Activated naive CD4-positive, alpha-beta T cell treated with Interleukin-2 at 50 U/mL for 16 hours (primary cell): ENCODE results near the gene PDE6B.

ENCODE experiments used
- DNase-seq: peaks from one replicate; pipeline ENCODE4 v3.0.0-alpha.2; 2020

PDE6B gene

GRCh38 chr4:708631-708933 lies 83.2 kb downstream of the PDE6B start:
- DNase-seq = no peak

GRCh38 chr4:709348-709747 lies 84.0 kb downstream of the PDE6B start:
- DNase-seq = no peak

DNA sequence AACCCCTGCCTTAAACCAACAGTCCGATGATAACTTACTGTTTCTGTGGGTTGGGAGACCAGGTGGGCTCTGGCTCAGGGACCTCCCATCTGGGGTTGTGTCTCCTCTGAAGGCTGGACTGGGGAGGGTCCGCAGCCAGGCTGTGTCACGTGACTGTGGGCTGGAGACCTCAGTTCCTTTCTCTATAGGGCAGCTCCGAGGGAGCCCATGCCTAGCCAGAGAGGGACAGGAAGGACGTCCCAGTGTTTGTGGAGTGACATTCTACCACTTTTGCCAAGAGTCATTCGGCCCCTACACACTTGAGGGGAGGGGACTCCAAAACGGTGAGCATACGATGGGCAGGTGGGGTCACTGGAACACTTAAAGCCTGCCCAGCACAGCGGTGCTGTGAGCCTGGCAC lies 84.7 kb downstream of the PDE6B start:
- no peak for DNase-seq

- DNase-seq = no peak
Observed at GRCh38 chr4:710916-711315, 85.5 kb downstream of the PDE6B start.

- DNase-seq = no peak
Observed at GRCh38 chr4:712093-712492, 86.7 kb downstream of the PDE6B start.

GRCh38 chr4:712916-713632 lies 87.7 kb downstream of the PDE6B start:
- no peak for DNase-seq

DNA sequence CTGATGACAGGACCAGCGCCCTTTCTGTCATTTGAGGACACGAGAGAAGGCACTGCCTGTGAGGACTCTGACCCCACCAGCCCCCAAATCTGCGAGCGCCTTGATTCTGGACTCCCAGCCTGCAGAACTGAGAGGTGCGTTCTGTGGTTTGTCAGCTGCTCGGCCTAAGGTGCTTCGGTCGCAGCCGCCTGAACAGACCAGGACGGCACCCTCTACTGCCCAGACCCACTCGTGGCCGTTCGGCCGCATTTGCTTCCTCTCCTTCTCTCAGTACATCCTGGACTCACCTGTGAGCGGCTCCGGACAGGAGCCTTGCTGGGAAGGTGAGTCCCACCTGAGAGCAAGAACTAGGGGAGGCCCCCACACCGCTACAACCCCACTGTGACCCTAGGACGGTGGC lies 88.7 kb downstream of the PDE6B start:
- no peak for DNase-seq

DNA sequence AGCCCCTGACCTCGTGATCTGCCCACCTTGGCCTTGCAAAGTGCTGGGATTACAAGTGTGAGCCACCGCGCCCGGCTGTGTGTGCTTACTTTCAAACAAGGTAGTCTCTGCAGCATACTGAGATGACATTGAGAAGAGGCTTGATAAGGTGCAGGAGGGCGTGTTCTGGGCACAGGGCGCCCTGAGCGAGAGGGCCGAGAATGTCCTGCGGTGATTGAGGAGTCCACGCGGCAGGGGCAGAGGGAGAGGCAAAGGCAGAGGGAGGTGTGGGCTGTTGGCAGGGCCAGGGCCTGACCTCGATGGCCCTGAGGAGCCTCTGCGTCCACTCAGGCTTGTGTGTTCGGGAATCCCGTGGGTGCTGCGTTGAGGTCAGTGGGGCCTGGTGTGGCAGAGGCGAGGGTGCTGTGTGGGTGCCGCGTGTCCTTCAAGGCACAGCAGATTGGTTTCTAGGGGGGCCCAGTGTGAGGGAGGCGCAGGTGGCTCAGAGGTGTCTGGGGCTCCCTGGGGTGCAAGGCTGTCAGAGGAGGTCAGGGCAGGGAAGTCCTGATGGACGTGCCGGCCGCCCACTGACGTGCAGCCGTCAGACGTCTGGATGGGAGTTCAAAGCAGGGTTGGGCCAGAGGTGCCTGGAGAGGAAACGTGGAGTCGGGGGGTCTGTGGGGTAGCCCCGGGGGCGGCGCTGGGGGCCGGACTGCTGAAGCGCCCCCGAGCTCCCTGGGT lies 92.4 kb downstream of the PDE6B start:
- no peak for DNase-seq

DNA sequence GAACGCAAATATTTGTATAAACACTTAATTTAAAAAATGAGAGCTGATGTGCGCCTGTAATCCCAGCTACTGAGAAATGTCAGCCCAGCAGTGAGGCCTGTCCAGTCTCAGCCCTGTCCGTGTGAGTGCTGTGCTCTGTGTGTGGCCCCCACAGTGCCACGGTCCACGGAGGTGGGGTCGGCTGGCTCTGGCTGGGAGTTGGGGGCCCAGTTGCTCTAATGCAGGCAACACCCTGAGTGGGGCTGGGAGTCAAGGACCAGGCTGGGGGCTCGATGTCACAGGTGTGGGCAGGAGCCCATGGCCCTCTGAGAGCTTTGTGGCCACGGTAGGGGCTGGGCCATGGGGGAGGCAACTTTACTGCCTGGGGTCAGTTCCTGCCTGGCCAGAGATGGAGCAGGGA lies 93.1 kb downstream of the PDE6B start:
- DNase-seq = no peak
